ENCODE measurements around the gene CASS4. TPM values are rescaled to one million over a fixed set of nuclear protein-coding genes. Genes with fewer than 3 reads are reported as not detected.

The CASS4 gene
- total and polyA plus RNA-seq, 2 donors (not counting 3 experiments of a cell fraction or from before 2014, with no cell fraction given): not detected

DNA sequence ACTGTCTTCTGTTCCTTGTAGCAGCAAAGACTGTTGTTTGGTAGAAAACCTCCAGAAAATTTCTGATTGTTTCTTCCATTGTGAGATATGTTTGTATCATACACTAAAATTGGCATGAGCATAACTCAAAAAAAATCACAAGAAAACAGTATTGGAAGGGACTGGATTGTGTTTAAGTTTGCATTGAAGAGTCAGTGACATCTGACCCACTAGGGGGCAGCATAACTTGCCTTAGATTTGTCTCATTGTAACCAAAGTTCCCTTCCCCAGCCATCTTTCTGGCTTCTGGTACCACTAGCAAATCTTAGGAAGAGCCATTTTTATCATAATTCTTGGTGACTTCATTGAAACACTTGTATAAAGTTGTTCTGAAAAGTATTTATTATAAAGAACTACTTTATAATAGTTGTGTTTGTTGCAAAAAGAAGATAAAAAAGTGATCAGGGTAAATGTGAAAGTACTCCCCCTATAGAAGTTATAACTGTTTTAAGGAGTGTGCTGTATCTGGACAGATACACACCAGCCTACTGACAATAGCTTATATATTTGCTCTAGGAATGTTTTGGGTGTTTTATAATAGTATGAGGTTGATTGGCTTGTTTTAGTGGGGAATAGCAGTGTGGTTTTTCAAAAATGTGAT, 11.9 kb upstream of the CASS4 start:
- Histone ChIP-seq H3K9me1 (replicated peaks; ENCODE audit: control insufficient read depth, extremely low read depth, insufficient read depth, low read length) (no peaks in the 10 kb centered on the region), H2AFZ (ENCODE audit: low read depth, low read length) (no peak overlapping the region), H3K79me2 (ENCODE audit: control insufficient read depth, insufficient read depth, low read length) (peaks cover 10% of the 10 kb centered on the region), H3K4me3 (replicated peaks in 1 of 3; ENCODE audit: insufficient read depth in 1 of 3, low read depth in 1 of 3, low read length in 3 of 3) (no peak overlapping the region), H3K4me2 (ENCODE audit: insufficient read depth, low read length) (no peak overlapping the region), H4K20me1 (replicated peaks; ENCODE audit: control insufficient read depth, extremely low read depth, insufficient read depth, low read length) (no peaks in the 10 kb centered on the region), H3K9me3 (replicated peaks; ENCODE audit: control insufficient read depth, insufficient read depth, low read length) (no peaks in the 10 kb centered on the region), H3K9ac (replicated peaks; ENCODE audit: extremely low read depth, insufficient read depth, low read length) (no peak overlapping the region), H3K36me3 (ENCODE audit: control insufficient read depth in 2 of 2, extremely low read depth in 1 of 2, insufficient read depth in 2 of 2, low read length in 2 of 2) (peaks cover 24 to 34% of the 10 kb centered on the region in 2 experiments), H3K27ac (ENCODE audit: insufficient read depth, low read depth, low read length) (no peak overlapping the region), H3K4me1 (ENCODE audit: control insufficient read depth, extremely low read depth, insufficient read depth, low read length) (no peaks in the 10 kb centered on the region), H3K27me3 (ENCODE audit: control insufficient read depth in 2 of 2, insufficient read depth in 2 of 2, low read length in 2 of 2) (no peaks in the 10 kb centered on the region)
- TF ChIP-seq MYC (IDR thresholded peaks at IDR 0.05; ENCODE audit: low read depth, low read length): no peak
- TF ChIP-seq POLR2A (IDR thresholded peaks at IDR 0.05; ENCODE audit: low read depth, low read length): no peak
- TF ChIP-seq CTCF (IDR thresholded peaks at IDR 0.05; ENCODE audit: extremely low read depth in 1 of 2, insufficient read depth in 1 of 2, low read depth in 1 of 2, low read length in 2 of 2): peak; percentile 66 to 69
- BruUV-seq (replicated peaks): no TSS peak
- dilution Hi-C loops (cut with MboI; ENCODE audit: extremely low pct_ligation_motif_present, low sequenced_read_pairs) (no loop called here), intact Hi-C loops (cut with micrococcal nuclease) (loop anchor here (1.0 to 2.0 kb wide), 4 partner anchors 23 to 177 kb away; partner anchors contain the start of gene RTF2)
- DNase-seq (ENCODE audit: low read depth, low spot score): peak; percentile 74
- POLR2A ChIA-PET: no interaction called here
- CTCF ChIA-PET: no interaction called here
- peak; percentile 88 for FAIRE-seq

GRCh38 chr20:56403465-56403864, 8.6 kb upstream of the CASS4 start:
- Histone ChIP-seq H3K9me1 (replicated peaks; ENCODE audit: control insufficient read depth, extremely low read depth, insufficient read depth, low read length) (no peaks in the 10 kb centered on the region), H2AFZ (ENCODE audit: low read depth, low read length) (no peak overlapping the region), H3K4me1 (ENCODE audit: control insufficient read depth, extremely low read depth, insufficient read depth, low read length) (no peaks in the 10 kb centered on the region), H3K9ac (replicated peaks; ENCODE audit: extremely low read depth, insufficient read depth, low read length) (no peak overlapping the region), H3K27me3 (ENCODE audit: control insufficient read depth in 2 of 2, insufficient read depth in 2 of 2, low read length in 2 of 2) (no peaks in the 10 kb centered on the region), H3K9me3 (replicated peaks; ENCODE audit: control insufficient read depth, insufficient read depth, low read length) (no peaks in the 10 kb centered on the region), H4K20me1 (replicated peaks; ENCODE audit: control insufficient read depth, extremely low read depth, insufficient read depth, low read length) (no peaks in the 10 kb centered on the region), H3K4me2 (ENCODE audit: insufficient read depth, low read length) (no peak overlapping the region), H3K79me2 (ENCODE audit: control insufficient read depth, insufficient read depth, low read length) (peaks cover 8% of the 10 kb centered on the region), H3K27ac (ENCODE audit: insufficient read depth, low read depth, low read length) (no peak overlapping the region), H3K36me3 (ENCODE audit: control insufficient read depth in 2 of 2, extremely low read depth in 1 of 2, insufficient read depth in 2 of 2, low read length in 2 of 2) (peaks cover 21 to 23% of the 10 kb centered on the region in 2 experiments), H3K4me3 (replicated peaks in 1 of 3; ENCODE audit: insufficient read depth in 1 of 3, low read depth in 1 of 3, low read length in 3 of 3) (no peak overlapping the region)
- FAIRE-seq (no peak), DNase-seq (ENCODE audit: low read depth, low spot score) (no peak)
- CTCF ChIA-PET: no interaction called here
- TF ChIP-seq POLR2AphosphoS5 (IDR thresholded peaks at IDR 0.05; ENCODE audit: insufficient read depth, low read depth, low read length) (no peak), POLR2A (IDR thresholded peaks at IDR 0.05; ENCODE audit: low read depth, low read length) (no peak), EZH2 (IDR thresholded peaks at IDR 0.05; ENCODE audit: borderline replicate concordance, low read depth, low read length, severe bottlenecking) (no peak), MYC (IDR thresholded peaks at IDR 0.05; ENCODE audit: low read depth, low read length) (no peak), JUN (IDR thresholded peaks at IDR 0.05; ENCODE audit: borderline replicate concordance, insufficient read depth, insufficient read length, low read depth) (no peak), CTCF (IDR thresholded peaks at IDR 0.05; ENCODE audit: extremely low read depth in 1 of 2, insufficient read depth in 1 of 2, low read depth in 1 of 2, low read length in 2 of 2) (no peak), FOS (IDR thresholded peaks at IDR 0.05; ENCODE audit: borderline replicate concordance, insufficient read depth, low read length) (no peak), GATA2 (IDR thresholded peaks at IDR 0.05; ENCODE audit: insufficient read depth, insufficient read length, low read depth, low read length) (no peak)
- TF ChIP-seq, protein P1, sequence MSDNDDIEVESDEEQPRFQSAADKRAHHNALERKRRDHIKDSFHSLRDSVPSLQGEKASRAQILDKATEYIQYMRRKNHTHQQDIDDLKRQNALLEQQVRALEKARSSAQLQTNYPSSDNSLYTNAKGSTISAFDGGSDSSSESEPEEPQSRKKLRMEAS (IDR thresholded peaks at IDR 0.05; ENCODE audit: insufficient read depth, insufficient read length): no peak
- dilution Hi-C loops (cut with MboI; ENCODE audit: extremely low pct_ligation_motif_present, low sequenced_read_pairs): no loop called here
- intact Hi-C loops (cut with micrococcal nuclease): no loop called here
- POLR2A ChIA-PET: no interaction called here
- BruUV-seq (replicated peaks): no TSS peak
